ENCODE data around the gene BORCS5. TPM values are rescaled to one million over a fixed set of nuclear protein-coding genes. Genes with fewer than 3 reads are reported as not detected.

BORCS5 gene
- total RNA-seq, 1 donor from 2014 or later: 12.7 TPM

DNA sequence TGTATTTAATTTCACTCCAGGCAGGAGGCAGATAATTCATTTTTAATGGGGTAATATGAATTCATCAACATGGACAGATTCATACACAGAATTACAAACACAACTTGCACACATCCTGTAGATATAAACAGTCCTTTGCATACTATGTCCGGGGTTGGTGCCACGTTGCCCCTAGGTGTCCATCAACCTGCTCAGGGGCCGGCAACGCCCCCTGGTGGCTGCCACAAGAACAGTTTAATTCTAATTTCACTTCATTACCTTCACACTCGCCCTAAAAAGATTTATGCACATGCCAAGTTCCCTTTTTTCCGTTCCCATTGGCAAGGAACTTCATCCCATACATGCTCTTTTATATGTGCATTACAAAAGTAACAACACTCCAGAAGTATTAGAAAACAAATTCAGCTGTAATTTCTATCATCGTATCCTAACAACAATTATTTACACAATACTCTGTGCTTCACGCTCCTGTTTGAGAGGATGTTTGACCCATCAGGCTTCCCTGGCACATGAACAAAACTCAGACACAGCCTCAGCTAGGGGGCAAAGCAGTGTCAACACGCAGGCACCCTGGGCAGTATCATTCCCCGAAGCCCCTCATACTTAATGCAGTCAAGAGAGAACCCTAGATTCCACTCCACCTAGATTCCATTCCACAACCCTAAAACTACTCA lies 22.4 kb upstream of the BORCS5 start:
- no peak for DNase-seq (ENCODE audit: low read depth)
- TF ChIP-seq, protein P1, sequence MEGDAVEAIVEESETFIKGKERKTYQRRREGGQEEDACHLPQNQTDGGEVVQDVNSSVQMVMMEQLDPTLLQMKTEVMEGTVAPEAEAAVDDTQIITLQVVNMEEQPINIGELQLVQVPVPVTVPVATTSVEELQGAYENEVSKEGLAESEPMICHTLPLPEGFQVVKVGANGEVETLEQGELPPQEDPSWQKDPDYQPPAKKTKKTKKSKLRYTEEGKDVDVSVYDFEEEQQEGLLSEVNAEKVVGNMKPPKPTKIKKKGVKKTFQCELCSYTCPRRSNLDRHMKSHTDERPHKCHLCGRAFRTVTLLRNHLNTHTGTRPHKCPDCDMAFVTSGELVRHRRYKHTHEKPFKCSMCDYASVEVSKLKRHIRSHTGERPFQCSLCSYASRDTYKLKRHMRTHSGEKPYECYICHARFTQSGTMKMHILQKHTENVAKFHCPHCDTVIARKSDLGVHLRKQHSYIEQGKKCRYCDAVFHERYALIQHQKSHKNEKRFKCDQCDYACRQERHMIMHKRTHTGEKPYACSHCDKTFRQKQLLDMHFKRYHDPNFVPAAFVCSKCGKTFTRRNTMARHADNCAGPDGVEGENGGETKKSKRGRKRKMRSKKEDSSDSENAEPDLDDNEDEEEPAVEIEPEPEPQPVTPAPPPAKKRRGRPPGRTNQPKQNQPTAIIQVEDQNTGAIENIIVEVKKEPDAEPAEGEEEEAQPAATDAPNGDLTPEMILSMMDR (IDR thresholded peaks at IDR 0.05; ENCODE audit: insufficient read depth, low read length, poor library complexity, severe bottlenecking): peak; percentile 78
- H3K27me3 ChIP-seq (ENCODE audit: control insufficient read depth, insufficient read depth, low read length): no peaks in the 10 kb centered on the region
- H3K4me3 ChIP-seq (ENCODE audit: low read depth, low read length): no peak overlapping the region
- H3K36me3 ChIP-seq (ENCODE audit: control insufficient read depth, insufficient read depth, low read length): peaks cover 2% of the 10 kb centered on the region

DNA sequence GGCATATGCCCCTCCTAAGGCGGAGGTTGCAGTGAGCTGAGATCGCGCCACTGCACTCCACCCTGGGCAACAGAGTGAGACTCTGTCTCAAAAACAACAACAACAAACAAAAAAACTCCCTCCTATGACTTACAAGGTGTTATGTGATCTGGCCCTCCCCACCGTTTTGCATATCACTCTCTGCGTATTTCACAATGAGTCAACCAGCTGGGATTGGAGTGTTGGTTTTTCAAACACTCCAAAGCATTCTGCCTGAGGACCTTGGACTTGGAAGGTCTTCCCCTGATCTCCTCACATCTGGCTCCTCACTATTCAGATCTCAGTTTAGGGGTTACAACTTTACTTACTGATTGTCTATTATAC lies 20.8 kb upstream of the BORCS5 start:
- TF ChIP-seq, protein P1 (IDR thresholded peaks at IDR 0.05; ENCODE audit: insufficient read depth, low read length, poor library complexity, severe bottlenecking): no peak
- no peaks in the 10 kb centered on the region for H3K27me3 ChIP-seq (ENCODE audit: control insufficient read depth, insufficient read depth, low read length)
- no peak for DNase-seq (ENCODE audit: low read depth)
- H3K36me3 ChIP-seq (ENCODE audit: control insufficient read depth, insufficient read depth, low read length): no peaks in the 10 kb centered on the region
- no peak overlapping the region for H3K4me3 ChIP-seq (ENCODE audit: low read depth, low read length)

- no peaks in the 10 kb centered on the region for H3K36me3 ChIP-seq (ENCODE audit: control insufficient read depth, insufficient read depth, low read length)
- no peak overlapping the region for H3K4me3 ChIP-seq (ENCODE audit: low read depth, low read length)
- DNase-seq (ENCODE audit: low read depth): no peak
- TF ChIP-seq, protein P1 (IDR thresholded peaks at IDR 0.05; ENCODE audit: insufficient read depth, low read length, poor library complexity, severe bottlenecking): no peak
- no peaks in the 10 kb centered on the region for H3K27me3 ChIP-seq (ENCODE audit: control insufficient read depth, insufficient read depth, low read length)
Measured at GRCh38 chr12:12336511-12336910, 20.4 kb upstream of the BORCS5 start.

DNA sequence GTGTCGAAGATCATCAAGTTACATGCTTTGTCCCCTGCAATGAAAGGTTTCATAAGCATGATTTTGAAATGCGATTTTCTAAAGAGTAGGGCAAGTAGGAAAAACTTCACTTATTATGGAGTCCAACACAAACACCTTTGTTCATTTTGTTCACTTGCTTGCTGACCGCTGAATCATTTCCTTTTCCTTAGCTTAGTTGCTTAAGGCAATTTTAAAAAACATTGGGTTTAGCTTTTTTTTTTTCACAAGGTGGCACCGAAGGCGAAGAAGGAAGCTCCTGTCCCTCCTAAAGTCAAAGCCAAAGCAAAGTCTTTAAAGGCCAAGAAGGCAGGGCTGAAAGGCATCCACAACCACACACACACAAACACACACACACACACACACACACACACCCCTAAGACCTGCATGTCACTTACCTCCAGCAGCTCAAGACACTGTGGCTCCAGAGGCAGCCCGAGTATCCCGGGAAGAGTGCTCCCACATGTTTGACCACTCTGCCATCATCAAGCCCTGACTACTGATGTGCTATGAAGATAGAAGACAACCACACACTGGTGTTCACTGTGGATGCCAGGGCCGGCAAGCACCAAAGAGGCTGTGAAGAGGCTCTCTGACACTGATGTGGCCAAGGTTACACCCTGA lies 18.2 kb upstream of the BORCS5 start:
- Histone ChIP-seq H3K36me3 (ENCODE audit: control insufficient read depth, insufficient read depth, low read length) (no peaks in the 10 kb centered on the region), H3K27me3 (ENCODE audit: control insufficient read depth, insufficient read depth, low read length) (no peaks in the 10 kb centered on the region), H3K4me3 (ENCODE audit: low read depth, low read length) (no peak overlapping the region)
- no peak for DNase-seq (ENCODE audit: low read depth)
- TF ChIP-seq, protein P1 (IDR thresholded peaks at IDR 0.05; ENCODE audit: insufficient read depth, low read length, poor library complexity, severe bottlenecking): no peak

DNA sequence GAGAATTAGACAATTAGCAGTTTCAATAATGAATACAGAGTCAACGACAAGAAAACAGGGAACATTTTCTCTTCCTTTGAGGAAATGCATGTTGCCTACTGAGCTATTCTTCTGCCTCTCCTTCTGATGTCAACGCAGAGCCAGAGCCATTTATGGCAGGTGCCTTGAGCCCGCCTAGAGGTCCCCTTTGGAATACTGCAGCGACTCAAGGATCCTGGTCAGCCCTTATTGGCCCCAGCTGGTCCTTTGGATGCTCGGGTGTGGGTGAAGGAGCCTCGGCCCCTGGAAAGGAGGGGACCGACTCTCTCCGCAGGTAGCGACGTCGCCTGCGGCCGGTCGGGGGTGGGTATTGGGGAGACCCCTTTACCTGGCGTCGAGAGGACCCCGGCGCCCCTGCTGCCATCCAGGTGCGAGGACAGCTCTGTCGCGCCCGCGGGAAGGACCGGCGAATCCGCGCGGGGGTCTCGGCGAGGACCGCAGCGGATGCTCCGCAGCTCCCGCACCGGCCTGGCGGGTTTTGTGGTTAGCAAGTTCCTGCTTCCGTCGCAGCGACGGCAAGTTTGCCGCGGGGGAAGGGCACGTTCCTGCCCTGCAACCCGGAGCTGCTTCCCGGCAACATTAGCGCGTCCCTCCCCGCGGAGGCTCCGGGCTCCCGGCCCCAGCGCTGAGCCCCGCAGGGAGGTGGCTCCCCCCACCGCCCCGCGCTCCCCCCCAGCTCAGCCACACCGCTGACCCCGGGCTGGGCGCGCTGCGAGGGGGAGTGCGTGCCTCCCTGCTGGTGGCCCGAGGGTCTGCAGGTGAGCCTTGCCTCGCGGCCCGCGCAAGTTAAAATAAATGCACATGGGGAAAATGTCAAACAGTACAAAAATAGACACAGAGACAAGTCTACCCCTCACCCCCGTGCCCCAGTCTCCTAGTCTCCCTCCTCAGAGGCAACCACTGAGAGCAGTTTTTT lies 6.9 kb upstream of the BORCS5 start, which contains the start of gene MANSC1:
MANSC1 (minus strand) TSS at position 532 of the 955 bp plus-strand sequence. CDS start 6,928 bp downstream, outside the sequence.
- no peak for DNase-seq (ENCODE audit: low read depth)
- peak within 1 kb of the TSS; percentile 48 for H3K4me3 ChIP-seq (ENCODE audit: low read depth, low read length)
- H3K27me3 ChIP-seq (ENCODE audit: control insufficient read depth, insufficient read depth, low read length): no peaks in the 10 kb centered on the region
- no peaks in the 10 kb centered on the region for H3K36me3 ChIP-seq (ENCODE audit: control insufficient read depth, insufficient read depth, low read length)
- TF ChIP-seq, protein P1 (IDR thresholded peaks at IDR 0.05; ENCODE audit: insufficient read depth, low read length, poor library complexity, severe bottlenecking): peak; percentile 43
